Left renal cortex interstitium (tissue), 4 donors: ENCODE measurements around the gene GGT7. TPM values are rescaled to one million over a fixed set of nuclear protein-coding genes. Genes with fewer than 3 reads are reported as not detected.
"Not testable (repeated sequence)": the region's sequence is repeated elsewhere in the genome, so short reads cannot be mapped to it uniquely, and the experiment has no call there.

Source experiments
- DNase-seq, 4 donors: peaks; one replicate each; pipeline ENCODE4 v3.0.0-alpha.2; 2013; ENCODE audit warnings: low read depth in 4 of 4, low spot score in 2 of 4, missing footprints in 1 of 4
- polyA plus RNA-seq, 4 donors: library from polyadenylated mRNA; unstranded; fragments of 120-200 nt; gene quantifications; one replicate each; pipeline ENCODE4 v1.2.1, GENCODE V29; 2013; ENCODE audit not compliant: insufficient read length in 4 of 4

GGT7 gene
- polyA plus RNA-seq, result 10 to 100 TPM; 16.0 to 39.1 (median 29.1) TPM

GRCh38 chr20:34872622-34873224 is at the start of gene GGT7:
TSS of gene GGT7 (minus strand) at chr20:34872856. CDS start at chr20:34872815, 41 bp downstream.
- DNase-seq, result peak in 2 of 4 donors; percentile 23 to 66

GRCh38 chr20:34921436-34921835 is 48.8 kb upstream of the GGT7 start:
- DNase-seq, result no peak

DNA sequence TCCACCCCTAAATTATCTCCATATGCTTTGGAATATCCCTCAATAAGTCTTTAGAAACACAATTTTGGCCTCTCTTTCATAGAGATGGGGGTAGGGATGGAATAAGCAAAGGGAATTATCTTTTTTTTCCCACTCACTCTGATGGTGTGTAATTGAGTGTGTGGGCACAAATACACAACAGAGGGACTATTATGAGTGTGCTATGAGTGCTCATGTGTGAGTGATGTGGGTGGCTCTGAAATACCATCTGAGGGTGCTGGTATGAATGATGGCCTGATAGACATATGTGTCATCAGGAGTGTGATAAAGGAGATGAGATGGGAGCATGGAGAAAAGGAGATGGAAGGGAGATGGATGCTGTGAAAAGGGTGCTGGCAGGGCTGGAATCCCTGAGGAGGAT is 47.4 kb upstream of the GGT7 start:
- DNase-seq, result no peak

- DNase-seq, result no peak
Measured at GRCh38 chr20:34916774-34917354, 44.2 kb upstream of the GGT7 start.

GRCh38 chr20:34915749-34916455 is 43.2 kb upstream of the GGT7 start:
- no peak for DNase-seq

DNA sequence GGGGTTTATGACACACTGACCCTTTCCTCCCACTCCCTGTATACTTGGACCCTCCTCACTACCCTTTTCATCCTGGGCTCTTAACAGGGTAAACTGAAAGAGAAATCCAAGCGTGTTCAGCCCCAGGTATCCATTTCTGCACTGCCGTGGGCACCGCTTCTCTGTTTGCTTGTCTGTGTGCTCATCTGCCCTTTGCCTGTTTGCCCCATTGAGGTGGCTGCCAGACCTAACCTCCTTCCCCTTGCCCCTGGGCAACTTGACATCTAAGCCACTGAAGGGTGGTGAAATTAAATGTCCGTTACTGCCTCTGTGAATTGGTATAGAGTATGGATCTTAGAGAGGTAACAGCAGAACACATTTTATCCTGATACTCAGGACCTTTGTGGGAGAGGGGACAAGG is 42.5 kb upstream of the GGT7 start:
- DNase-seq, result no peak

DNA sequence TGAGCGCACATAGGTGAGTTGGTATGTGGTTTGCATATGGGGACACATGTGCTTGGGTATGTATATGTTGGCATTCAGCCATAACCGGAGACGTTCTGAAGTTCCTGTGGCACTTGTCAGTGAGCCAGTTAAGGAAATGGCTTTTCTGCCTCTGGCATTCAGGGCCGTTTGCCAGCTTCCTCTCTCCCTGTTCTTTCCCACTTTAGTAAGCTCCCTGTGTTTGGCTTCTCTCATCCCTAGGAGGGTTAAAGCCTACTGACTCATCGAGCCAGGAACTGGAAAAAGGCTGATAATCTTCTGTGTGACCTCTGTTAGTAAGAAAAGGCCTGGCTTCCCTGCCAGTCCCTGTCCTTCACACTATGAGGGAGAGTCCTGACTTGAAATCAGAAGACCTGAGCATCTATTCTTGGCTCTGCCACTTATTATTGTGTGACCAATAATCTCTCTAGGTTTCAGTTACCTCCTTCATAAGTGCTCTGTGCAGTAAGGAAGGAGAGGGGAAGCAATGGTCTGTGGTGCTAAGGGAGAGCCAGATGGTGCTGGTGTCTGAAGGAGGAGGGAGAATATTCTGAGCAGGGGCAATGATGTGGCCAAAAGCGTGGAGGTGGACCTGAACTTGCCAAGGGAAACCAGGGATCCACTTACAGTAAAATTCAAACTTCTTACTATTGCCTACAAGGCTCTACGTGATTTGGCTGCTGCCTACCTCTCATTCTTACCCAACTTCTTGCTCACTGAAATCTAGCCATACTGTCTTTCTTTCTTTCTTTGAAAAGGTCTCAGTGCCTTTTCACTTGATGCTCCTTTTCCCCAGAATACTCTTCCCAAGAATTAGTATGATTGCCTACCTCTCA is 35.2 kb upstream of the GGT7 start:
- DNase-seq, result peak in 1 of 4 donors; percentile 5

DNA sequence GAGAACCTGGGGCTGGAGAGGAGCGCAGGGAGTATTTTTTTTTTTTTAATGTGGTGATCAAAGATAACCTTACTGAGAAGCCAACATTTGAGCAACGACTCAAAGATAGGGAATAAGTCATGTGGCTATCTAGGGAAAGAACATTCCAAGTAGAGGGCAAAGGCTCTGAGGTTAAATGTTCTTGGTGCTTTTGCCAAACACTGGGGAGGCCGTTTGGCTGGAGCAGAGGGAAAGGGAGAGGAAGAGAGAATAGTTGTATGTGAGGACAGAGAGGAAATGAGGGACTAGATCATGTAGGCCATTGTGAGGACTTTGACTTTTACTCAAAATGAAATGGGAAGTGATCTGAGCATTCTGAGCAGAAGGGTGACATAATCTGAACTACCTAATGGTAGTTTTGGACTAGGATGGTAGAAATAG is 31.6 kb upstream of the GGT7 start:
- no peak for DNase-seq

- not testable (repeated sequence) for DNase-seq
Measured at GRCh38 chr20:34898731-34899130, 26.1 kb upstream of the GGT7 start.

GRCh38 chr20:34898129-34898528 is 25.5 kb upstream of the GGT7 start:
- not testable (repeated sequence) for DNase-seq

- no peak for DNase-seq
Measured at GRCh38 chr20:34896086-34896621, 23.5 kb upstream of the GGT7 start.

- DNase-seq, result no peak
Measured at GRCh38 chr20:34895465-34895864, 22.8 kb upstream of the GGT7 start.

- no peak for DNase-seq
Measured at GRCh38 chr20:34894723-34895122, 22.1 kb upstream of the GGT7 start.

GRCh38 chr20:34892671-34893070 is 20.0 kb upstream of the GGT7 start:
- no peak for DNase-seq

- no peak for DNase-seq
Measured at GRCh38 chr20:34891166-34892062, 18.8 kb upstream of the GGT7 start.

DNA sequence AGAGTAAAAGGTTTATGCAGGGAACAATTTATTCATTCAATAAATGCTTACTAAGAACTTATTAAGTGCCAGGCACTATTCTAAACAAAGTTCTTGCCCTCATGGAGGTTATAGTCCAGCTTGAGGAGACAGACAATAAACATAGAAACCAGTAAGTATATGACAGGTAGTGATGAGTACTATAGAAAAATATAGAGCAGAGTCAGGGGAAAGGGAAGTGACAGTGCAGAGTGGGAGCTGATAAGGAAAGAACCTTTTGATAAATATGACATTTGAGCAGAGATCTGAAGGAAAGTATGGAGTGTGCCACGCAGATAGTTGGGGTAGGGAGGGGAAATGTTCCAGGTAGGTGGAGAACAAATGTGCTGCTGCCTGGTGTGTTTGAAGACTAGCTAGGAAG is 15.8 kb upstream of the GGT7 start:
- no peak for DNase-seq

DNA sequence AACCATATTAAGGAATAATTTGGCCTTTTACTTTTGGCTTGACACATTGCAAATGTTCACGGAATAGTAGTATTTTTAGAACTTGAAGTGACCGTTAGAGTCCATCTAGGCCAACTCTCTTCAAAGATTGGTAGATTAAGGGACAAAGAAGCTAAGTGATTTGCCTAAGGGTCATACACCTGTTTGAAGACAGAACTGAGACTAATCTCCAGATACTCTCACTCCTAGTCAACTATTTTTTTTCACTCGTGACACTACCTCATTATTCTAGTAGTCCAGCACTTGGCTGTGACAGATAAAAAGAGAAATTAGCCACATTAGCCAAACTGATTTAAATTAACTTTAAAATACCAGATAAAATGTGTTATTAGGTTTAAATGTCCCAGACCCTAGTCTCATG is 14.4 kb upstream of the GGT7 start:
- DNase-seq, result no peak

- no peak for DNase-seq
Measured at GRCh38 chr20:34886122-34886521, 13.5 kb upstream of the GGT7 start.

DNA sequence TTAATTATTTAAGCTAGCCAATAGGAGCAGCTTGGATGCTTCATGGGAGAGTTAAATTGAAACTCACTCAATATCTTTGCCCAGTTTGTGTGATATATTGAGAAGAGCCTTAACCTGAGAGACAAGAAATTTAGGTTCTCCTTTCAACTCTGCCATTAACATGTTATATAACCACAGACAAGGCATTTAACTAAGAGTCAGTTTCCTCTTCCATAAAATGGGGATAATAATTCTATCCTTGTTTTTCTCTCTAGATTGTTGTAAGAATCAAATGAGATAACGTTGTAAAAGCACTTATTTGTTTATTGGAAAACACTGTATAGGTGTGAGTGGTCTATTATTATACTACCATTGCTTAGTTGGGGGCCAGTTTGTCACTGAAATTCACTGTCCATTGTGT is 11.6 kb upstream of the GGT7 start:
- DNase-seq, result no peak

GRCh38 chr20:34883809-34884208 is 11.2 kb upstream of the GGT7 start:
- DNase-seq, result no peak
